ENCODE measurements around the gene AGRN.
A peak's percentile ranks its signal among the peaks of the same experiment; 100 is the strongest.

GRCh38 chr1:983798-984475 lies 36.0 kb upstream of the AGRN start:
- peak; percentile 27 to 95 for TF ChIP-seq CTCF (IDR thresholded peaks at IDR 0.05)
- no peak for TF ChIP-seq POLR2AphosphoS5 (IDR thresholded peaks at IDR 0.05)
- TF ChIP-seq POLR2A (IDR thresholded peaks at IDR 0.05) = no peak
- TF ChIP-seq EP300 (IDR thresholded peaks at IDR 0.05) = no peak

All from suprapubic skin (tissue), 4 donors.